Measurements from ENCODE around the gene ADD2. TPM values are rescaled to one million over a fixed set of nuclear protein-coding genes. Genes with fewer than 3 reads are reported as not detected.

ADD2 gene
- total and polyA plus RNA-seq, 7 donors, result 0.09 to 2.6 (median 0.85) TPM

DNA sequence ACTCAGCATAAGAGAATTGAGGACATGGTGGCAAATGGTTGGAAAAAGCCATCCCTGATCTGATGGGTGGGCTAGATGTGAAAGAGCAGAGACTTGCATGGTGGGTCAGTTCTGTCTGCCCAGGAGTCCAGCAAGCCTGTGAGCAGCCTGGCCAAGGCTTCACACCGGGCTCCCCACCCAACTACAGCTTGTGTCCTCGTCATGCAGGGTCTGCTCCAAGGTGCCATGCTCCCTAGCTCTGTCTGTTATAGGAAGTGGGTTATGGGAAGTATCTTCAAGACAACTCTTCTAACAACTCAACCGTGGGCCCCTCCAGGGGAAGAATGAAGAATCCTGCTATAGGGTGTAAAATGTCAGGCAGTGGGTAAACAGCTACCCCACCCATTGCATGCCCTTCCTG lies 97.4 kb downstream of the ADD2 start:
- DNase-seq (no peak), ATAC-seq (no peak)
- 58 to 76% (median 70%) methylated on average over 3 of the region's 3 CpGs for WGBS, 3 donors
- no peaks in the 10 kb centered on the region for H3K9me3 ChIP-seq
- no peak overlapping the region for H3K27ac ChIP-seq
- no peak for TF ChIP-seq CTCF (IDR thresholded peaks at IDR 0.05)
- no peaks in the 10 kb centered on the region for H3K4me1 ChIP-seq
- intact Hi-C loops (cut with DNase I), result no loop called here
- H3K36me3 ChIP-seq (ENCODE audit: insufficient read depth in 1 of 2, low read depth in 1 of 2), result no peaks in the 10 kb centered on the region
- H3K27me3 ChIP-seq (ENCODE audit: insufficient read depth in 3 of 3, low read length in 2 of 3), result peaks cover 0 to 3% (median 0%) of the 10 kb centered on the region in 3 donors
- H3K4me3 ChIP-seq, result no peak overlapping the region

GRCh38 chr2:70670202-70670601 lies 97.8 kb downstream of the ADD2 start:
- DNase-seq (no peak), ATAC-seq (no peak)
- WGBS, 3 donors, result 82 to 89% (median 87%) methylated on average over 1 of the region's 1 CpG
- intact Hi-C loops (cut with DNase I), result no loop called here
- H3K27me3 ChIP-seq (ENCODE audit: insufficient read depth in 3 of 3, low read length in 2 of 3), result peaks cover 0 to 3% (median 0%) of the 10 kb centered on the region in 3 donors
- no peak overlapping the region for H3K27ac ChIP-seq
- no peaks in the 10 kb centered on the region for H3K4me1 ChIP-seq
- no peaks in the 10 kb centered on the region for H3K36me3 ChIP-seq (ENCODE audit: insufficient read depth in 1 of 2, low read depth in 1 of 2)
- TF ChIP-seq CTCF (IDR thresholded peaks at IDR 0.05), result no peak
- no peak overlapping the region for H3K4me3 ChIP-seq
- H3K9me3 ChIP-seq, result no peaks in the 10 kb centered on the region

- TF ChIP-seq CTCF (IDR thresholded peaks at IDR 0.05), result no peak
Measured at GRCh38 chr2:70668911-70669310, 99.1 kb downstream of the ADD2 start.

GRCh38 chr2:70668432-70668831 lies 99.6 kb downstream of the ADD2 start:
- H3K27ac ChIP-seq, result no peak overlapping the region
- intact Hi-C loops (cut with DNase I), result no loop called here
- no peaks in the 10 kb centered on the region for H3K36me3 ChIP-seq (ENCODE audit: insufficient read depth in 1 of 2, low read depth in 1 of 2)
- peaks cover 0 to 6% (median 3%) of the 10 kb centered on the region in 3 donors for H3K27me3 ChIP-seq (ENCODE audit: insufficient read depth in 3 of 3, low read length in 2 of 3)
- no peaks in the 10 kb centered on the region for H3K9me3 ChIP-seq
- no peak for TF ChIP-seq CTCF (IDR thresholded peaks at IDR 0.05)
- H3K4me3 ChIP-seq, result no peak overlapping the region
- no peaks in the 10 kb centered on the region for H3K4me1 ChIP-seq
- no peak for DNase-seq
- 48 to 53% (median 48%) methylated on average over 3 of the region's 3 CpGs for WGBS, 3 donors
- ATAC-seq, result no peak

More at GRCh38 chr2:70668911-70669310, 99.1 kb downstream of the ADD2 start:
- H3K4me1 ChIP-seq, result no peaks in the 10 kb centered on the region
- H3K27me3 ChIP-seq (ENCODE audit: insufficient read depth in 3 of 3, low read length in 2 of 3), result peaks cover 0 to 6% (median 3%) of the 10 kb centered on the region in 3 donors
- H3K27ac ChIP-seq, result no peak overlapping the region
- WGBS, 3 donors, result 75 to 83% (median 80%) methylated on average over 4 of the region's 4 CpGs
- H3K4me3 ChIP-seq, result no peak overlapping the region
- H3K36me3 ChIP-seq (ENCODE audit: insufficient read depth in 1 of 2, low read depth in 1 of 2), result no peaks in the 10 kb centered on the region
- intact Hi-C loops (cut with DNase I), result no loop called here
- ATAC-seq, result no peak
- no peaks in the 10 kb centered on the region for H3K9me3 ChIP-seq
- DNase-seq, result no peak

DNA sequence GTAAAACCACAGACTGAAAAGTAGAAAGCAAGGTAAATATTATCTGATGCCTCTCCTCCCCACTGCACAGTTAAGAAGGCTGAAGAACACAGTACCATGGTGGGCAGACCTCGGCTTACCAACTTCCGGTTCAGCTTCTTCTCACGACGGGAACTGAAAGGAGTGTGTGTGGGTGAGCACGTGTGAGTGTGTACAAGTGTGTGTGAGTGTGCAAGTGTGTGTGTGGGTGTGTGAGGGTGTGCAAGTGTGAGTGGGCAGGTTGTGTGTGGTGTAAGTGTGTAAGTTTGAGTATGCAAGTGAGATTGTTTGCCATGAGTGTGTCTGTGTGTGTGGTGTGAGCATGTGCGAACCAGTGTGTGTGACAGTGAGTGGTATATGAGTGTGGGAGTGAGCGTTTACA lies 103.5 kb downstream of the ADD2 start:
- no peak for DNase-seq
- WGBS, 3 donors, result 77 to 86% (median 82%) methylated on average over 7 of the region's 7 CpGs
- H3K27me3 ChIP-seq (ENCODE audit: insufficient read depth in 3 of 3, low read length in 2 of 3), result peaks cover 0 to 6% (median 3%) of the 10 kb centered on the region in 3 donors
- H3K4me3 ChIP-seq, result no peak overlapping the region
- no peaks in the 10 kb centered on the region for H3K4me1 ChIP-seq
- H3K27ac ChIP-seq, result no peak overlapping the region
- intact Hi-C loops (cut with DNase I), result no loop called here
- no peaks in the 10 kb centered on the region for H3K9me3 ChIP-seq
- H3K36me3 ChIP-seq (ENCODE audit: insufficient read depth in 1 of 2, low read depth in 1 of 2), result no peaks in the 10 kb centered on the region
- TF ChIP-seq CTCF (IDR thresholded peaks at IDR 0.05), result no peak
- no peak for ATAC-seq
